Activated naive CD4-positive, alpha-beta T cell treated with anti-CD3 and anti-CD28 coated beads, Interleukin-2, amount 10 ng/mL, durations not matched to agents 7 days and 5 days (primary cell): ENCODE measurements around the gene SIX5.

Source experiments
- CTCF ChIA-PET: fragments of 350-600 bp; sonication (Branson Sonifier 250); formaldehyde crosslinking; loops from one replicate; lab custom pipeline; 2021; ENCODE audit warnings: antibody characterized with exemption; lab: Charles Lee
- DNase-seq: peaks from one replicate; pipeline ENCODE4 v3.0.0-alpha.2; 2020
- H3K27ac Mint-ChIP-seq: one replicate; pipeline ENCODE4 v1.8.0; 2021; ENCODE audit warnings: mild to moderate bottlenecking, moderate library complexity, mixed read lengths
- H3K27me3 Mint-ChIP-seq: one replicate; pipeline ENCODE4 v1.8.0; 2021; ENCODE audit warnings: mild to moderate bottlenecking, mixed read lengths
- H3K36me3 Mint-ChIP-seq: one replicate; pipeline ENCODE4 v1.8.0; 2021; ENCODE audit warnings: mixed read lengths
- H3K4me1 Mint-ChIP-seq: one replicate; pipeline ENCODE4 v1.8.0; 2021; ENCODE audit warnings: mixed read lengths
- H3K4me3 Mint-ChIP-seq: one replicate; pipeline ENCODE4 v1.8.0; 2021; ENCODE audit warnings: mild to moderate bottlenecking, moderate library complexity, mixed read lengths
- H3K9me3 Mint-ChIP-seq: one replicate; pipeline ENCODE4 v1.8.0; 2021; ENCODE audit warnings: mixed read lengths

The SIX5 gene

GRCh38 chr19:45768984-45769782 is at the start of gene SIX5:
SIX5 (minus strand) TSS chr19:45769252; CDS start chr19:45768844, 408 bp downstream.
- peaks cover 23% of the 10 kb centered on the region for H3K4me1 Mint-ChIP-seq
- peaks cover 87% of the 10 kb centered on the region for H3K27me3 Mint-ChIP-seq
- DNase-seq: peak; percentile 96
- H3K27ac Mint-ChIP-seq: peak within 1 kb of the TSS; percentile 89
- CTCF ChIA-PET: interaction anchor here (0.6 to 4.8 kb wide), 26 partner anchors 9 to 282 kb away, joined by 3 to 92 read pairs (median 4); partner anchors contain the start of genes CCDC61, DMPK, FBXO46 and FOXA3
- no peaks in the 10 kb centered on the region for H3K36me3 Mint-ChIP-seq
- H3K4me3 Mint-ChIP-seq: peak within 1 kb of the TSS; percentile 83
- H3K9me3 Mint-ChIP-seq: no peaks in the 10 kb centered on the region

GRCh38 chr19:45817725-45818301 is 48.8 kb upstream of the SIX5 start:
- Mint-ChIP-seq H3K9me3 (no peaks in the 10 kb centered on the region), H3K36me3 (peaks cover 6% of the 10 kb centered on the region), H3K4me3 (no peak overlapping the region), H3K27me3 (peaks cover 19% of the 10 kb centered on the region), H3K4me1 (peaks cover 3% of the 10 kb centered on the region), H3K27ac (no peak overlapping the region)
- CTCF ChIA-PET: interaction anchor here (0.7 to 3.6 kb wide), 11 partner anchors 9 to 271 kb away, joined by 3 to 23 read pairs (median 7); partner anchors contain the start of genes MYPOP, SIX5 and SYMPK
- no peak for DNase-seq

- CTCF ChIA-PET: interaction anchor here (0.5 to 3.6 kb wide), 24 partner anchors 9 to 271 kb away, joined by 3 to 23 read pairs (median 4); partner anchors contain the start of genes MYPOP, SIX5 and SYMPK
- H3K36me3 Mint-ChIP-seq: peaks cover 6% of the 10 kb centered on the region
- peak overlapping the region; percentile 78 for H3K27ac Mint-ChIP-seq
- no peaks in the 10 kb centered on the region for H3K9me3 Mint-ChIP-seq
- H3K27me3 Mint-ChIP-seq: peaks cover 19% of the 10 kb centered on the region
- peaks cover 3% of the 10 kb centered on the region for H3K4me1 Mint-ChIP-seq
- H3K4me3 Mint-ChIP-seq: no peak overlapping the region
- peak; percentile 98 for DNase-seq
These were observed 48.1 kb upstream of the SIX5 start for GRCh38 chr19:45817010-45817724.

- Mint-ChIP-seq H3K4me3 (no peak overlapping the region), H3K36me3 (peaks cover 6% of the 10 kb centered on the region), H3K27me3 (peaks cover 19% of the 10 kb centered on the region), H3K9me3 (no peaks in the 10 kb centered on the region), H3K4me1 (peaks cover 3% of the 10 kb centered on the region), H3K27ac (peak overlapping the region; percentile 78)
- DNase-seq: no peak
- CTCF ChIA-PET: interaction anchor here (0.5 to 3.6 kb wide), 23 partner anchors 8 to 201 kb away, joined by 3 to 23 read pairs (median 4); partner anchors contain the start of genes MYPOP, SIX5 and SYMPK
These were observed 47.4 kb upstream of the SIX5 start for GRCh38 chr19:45816236-45817009.

- H3K27me3 Mint-ChIP-seq: peaks cover 19% of the 10 kb centered on the region
- peaks cover 3% of the 10 kb centered on the region for H3K36me3 Mint-ChIP-seq
- peaks cover 3% of the 10 kb centered on the region for H3K4me1 Mint-ChIP-seq
- no peaks in the 10 kb centered on the region for H3K9me3 Mint-ChIP-seq
- no peak overlapping the region for H3K27ac Mint-ChIP-seq
- no peak overlapping the region for H3K4me3 Mint-ChIP-seq
- DNase-seq: no peak
- CTCF ChIA-PET: interaction anchor here (2.2 kb wide), 1 partner anchor 46 kb away, joined by 12 read pairs; the partner anchor contains the start of gene SIX5
These were observed 46.6 kb upstream of the SIX5 start for GRCh38 chr19:45815481-45816216.

- no peak for DNase-seq
- CTCF ChIA-PET: interaction anchor here (1.5 to 2.8 kb wide), 3 partner anchors 8 to 46 kb away, joined by 4 to 8 read pairs (median 8); partner anchors contain the start of gene SIX5
- Mint-ChIP-seq H3K27ac (no peak within 1 kb of the TSS), H3K27me3 (peaks cover 19% of the 10 kb centered on the region), H3K4me1 (peaks cover 8% of the 10 kb centered on the region), H3K9me3 (no peaks in the 10 kb centered on the region), H3K36me3 (peaks cover 2% of the 10 kb centered on the region), H3K4me3 (no peak within 1 kb of the TSS)
These were observed 45.9 kb upstream of the SIX5 start, which contains the start of gene RSPH6A for GRCh38 chr19:45814851-45815480. RSPH6A (minus strand) TSS chr19:45815308; CDS start chr19:45815176, 132 bp downstream.

- peaks cover 2% of the 10 kb centered on the region for H3K36me3 Mint-ChIP-seq
- H3K27me3 Mint-ChIP-seq: peaks cover 19% of the 10 kb centered on the region
- H3K4me3 Mint-ChIP-seq: no peak overlapping the region
- CTCF ChIA-PET: interaction anchor here (0.7 to 2.8 kb wide), 6 partner anchors 9 to 264 kb away, joined by 3 to 8 read pairs (median 4); partner anchors contain the start of gene SIX5
- H3K9me3 Mint-ChIP-seq: no peaks in the 10 kb centered on the region
- peaks cover 15% of the 10 kb centered on the region for H3K4me1 Mint-ChIP-seq
- DNase-seq: no peak
- no peak overlapping the region for H3K27ac Mint-ChIP-seq
These were observed 45.2 kb upstream of the SIX5 start for GRCh38 chr19:45814166-45814780.

- no peak overlapping the region for H3K4me3 Mint-ChIP-seq
- peaks cover 2% of the 10 kb centered on the region for H3K36me3 Mint-ChIP-seq
- H3K27me3 Mint-ChIP-seq: peaks cover 19% of the 10 kb centered on the region
- no peaks in the 10 kb centered on the region for H3K9me3 Mint-ChIP-seq
- H3K27ac Mint-ChIP-seq: no peak overlapping the region
- no peak for DNase-seq
- CTCF ChIA-PET: interaction anchor here (1.1 to 2.8 kb wide), 2 partner anchors 43 to 51 kb away, joined by 3 to 8 read pairs; partner anchors contain the start of genes SIX5 and SYMPK
- H3K4me1 Mint-ChIP-seq: peaks cover 16% of the 10 kb centered on the region
These were observed 43.2 kb upstream of the SIX5 start for GRCh38 chr19:45812297-45812696.

- H3K4me1 Mint-ChIP-seq: peaks cover 13% of the 10 kb centered on the region
These were observed 40.6 kb upstream of the SIX5 start for GRCh38 chr19:45809643-45810159.

GRCh38 chr19:45805719-45806118 is 36.7 kb upstream of the SIX5 start:
- Mint-ChIP-seq H3K27ac (no peak overlapping the region), H3K4me1 (peaks cover 13% of the 10 kb centered on the region), H3K36me3 (no peaks in the 10 kb centered on the region), H3K9me3 (no peaks in the 10 kb centered on the region), H3K27me3 (peaks cover 58% of the 10 kb centered on the region), H3K4me3 (no peak overlapping the region)
- CTCF ChIA-PET: interaction anchor here (1.2 to 1.3 kb wide), 2 partner anchors 11 to 37 kb away, joined by 3 to 5 read pairs; partner anchors contain the start of gene SIX5
- no peak for DNase-seq

More at GRCh38 chr19:45809643-45810159, 40.6 kb upstream of the SIX5 start:
- no peak overlapping the region for H3K4me3 Mint-ChIP-seq
- peaks cover 23% of the 10 kb centered on the region for H3K27me3 Mint-ChIP-seq
- CTCF ChIA-PET: interaction anchor here (1.4 to 1.8 kb wide), 2 partner anchors 10 to 41 kb away, joined by 6 to 7 read pairs; partner anchors contain the start of gene SIX5
- H3K36me3 Mint-ChIP-seq: no peaks in the 10 kb centered on the region
- no peak for DNase-seq
- H3K9me3 Mint-ChIP-seq: no peaks in the 10 kb centered on the region
- no peak overlapping the region for H3K27ac Mint-ChIP-seq

GRCh38 chr19:45804959-45805230 is 35.8 kb upstream of the SIX5 start:
- CTCF ChIA-PET: interaction anchor here (1.0 to 1.3 kb wide), 2 partner anchors 12 to 36 kb away, joined by 3 to 5 read pairs; partner anchors contain the start of gene SIX5
- H3K27ac Mint-ChIP-seq: no peak overlapping the region
- no peaks in the 10 kb centered on the region for H3K36me3 Mint-ChIP-seq
- no peaks in the 10 kb centered on the region for H3K9me3 Mint-ChIP-seq
- DNase-seq: no peak
- no peak overlapping the region for H3K4me3 Mint-ChIP-seq
- H3K4me1 Mint-ChIP-seq: peaks cover 7% of the 10 kb centered on the region
- H3K27me3 Mint-ChIP-seq: peaks cover 67% of the 10 kb centered on the region
